HG03025 (cell line): ENCODE measurements around the gene SDK1.
"Not testable (repeated sequence)": the region's sequence is repeated elsewhere in the genome, so short reads cannot be mapped to it uniquely, and the experiment has no call there.

Experiments used
- ATAC-seq: cut with Tn5 transposase; IDR thresholded peaks from one replicate; pipeline ENCODE4 v1.9.1; 2021; ENCODE audit warnings: mild to moderate bottlenecking, moderate library complexity; ENCODE audit not compliant: unreplicated experiment, low FRiP score

SDK1 gene

DNA sequence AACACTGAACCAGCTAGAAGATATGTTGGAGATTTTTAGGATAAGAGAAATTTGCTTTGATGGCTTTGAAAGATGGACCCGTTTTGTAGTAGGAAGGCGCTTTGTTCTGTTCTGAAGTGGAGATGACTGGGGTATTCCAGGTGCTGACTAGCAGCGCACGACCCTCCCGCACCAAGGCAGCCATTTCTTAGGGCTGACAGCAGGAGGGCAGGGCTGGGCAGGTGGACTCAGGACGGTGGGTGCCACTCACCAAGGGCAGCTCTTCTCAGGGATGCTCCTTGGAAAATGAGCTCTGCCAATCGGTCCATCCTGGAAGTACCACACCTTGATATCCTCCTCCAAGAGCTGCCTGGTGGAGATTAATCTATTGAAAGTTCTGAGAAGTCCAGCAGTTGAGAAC is 917.4 kb downstream of the SDK1 start:
- ATAC-seq: no peak

DNA sequence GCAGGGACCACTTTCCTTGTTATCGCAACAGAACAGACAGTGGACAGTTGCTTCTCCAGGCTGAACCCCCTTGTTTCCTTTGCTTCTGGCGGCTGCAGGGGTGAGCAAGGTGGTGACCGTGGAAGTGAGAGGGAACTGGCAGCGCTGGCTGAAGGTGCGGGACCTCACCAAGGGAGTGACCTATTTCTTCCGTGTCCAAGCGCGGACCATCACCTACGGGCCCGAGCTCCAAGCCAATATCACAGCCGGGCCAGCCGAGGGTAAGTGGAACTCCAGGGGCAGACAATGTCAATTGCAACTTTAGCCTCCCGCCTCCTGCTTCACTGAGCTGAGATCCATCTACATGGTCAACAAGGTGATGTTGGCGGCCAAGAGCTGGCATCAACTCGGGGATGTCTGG is 919.0 kb downstream of the SDK1 start:
- ATAC-seq: no peak

DNA sequence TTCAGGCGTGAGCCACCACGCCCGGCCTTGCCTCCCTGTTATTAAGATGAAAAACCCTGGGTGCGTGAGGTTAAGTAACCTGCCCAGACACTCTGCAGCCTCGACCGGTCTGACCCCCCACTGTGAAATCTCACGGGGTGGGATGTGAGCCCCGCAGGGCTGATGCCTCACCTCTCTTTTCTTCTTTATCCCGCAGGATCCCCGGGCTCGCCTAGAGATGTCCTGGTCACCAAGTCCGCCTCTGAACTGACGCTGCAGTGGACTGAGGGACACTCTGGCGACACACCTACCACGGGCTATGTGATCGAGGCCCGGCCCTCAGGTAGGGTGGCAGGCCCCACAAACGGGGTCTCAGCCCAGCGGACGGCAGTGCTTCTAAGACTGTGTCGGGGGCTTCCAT is 920.0 kb downstream of the SDK1 start:
- no peak for ATAC-seq

DNA sequence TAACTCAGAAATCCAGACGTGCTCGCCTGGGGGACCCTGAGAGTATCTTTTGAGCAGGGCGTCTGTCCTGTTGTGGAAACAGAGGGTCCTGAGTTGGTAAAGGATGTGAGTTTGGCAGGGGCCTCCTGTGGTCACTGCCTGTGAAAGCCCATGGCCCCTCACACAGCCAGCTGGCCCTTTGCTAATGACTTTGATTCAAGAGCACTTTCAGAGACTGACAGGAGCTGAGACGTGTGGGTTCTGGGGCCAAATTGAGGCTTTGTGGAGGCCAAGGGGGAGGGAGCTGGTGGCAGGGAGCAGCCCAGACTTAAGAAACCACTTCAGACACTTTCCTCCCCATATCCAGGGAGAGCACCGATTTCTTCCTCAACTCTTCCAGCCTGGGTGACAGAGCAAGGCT is 921.6 kb downstream of the SDK1 start:
- no peak for ATAC-seq

DNA sequence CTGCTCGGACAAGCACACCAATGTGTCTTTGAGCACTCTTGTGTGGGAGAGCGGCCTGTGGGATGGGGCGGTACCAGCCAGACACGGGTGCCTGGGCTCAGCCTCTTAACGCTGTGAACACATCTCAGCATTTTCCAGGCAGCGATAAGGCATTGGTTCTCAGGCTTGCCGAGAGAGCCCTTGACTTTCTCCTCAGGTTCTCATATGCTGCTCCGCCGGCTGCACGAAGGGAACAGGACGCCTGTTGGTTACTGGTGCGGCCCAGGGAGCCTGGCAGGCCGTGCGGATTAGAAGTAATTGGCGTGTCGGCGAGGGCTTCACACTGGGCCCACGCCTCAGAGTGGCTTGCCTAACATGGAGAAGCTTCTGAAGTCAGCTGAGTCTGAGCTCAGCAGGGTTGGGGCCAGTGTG is 924.3 kb downstream of the SDK1 start:
- no peak for ATAC-seq

DNA sequence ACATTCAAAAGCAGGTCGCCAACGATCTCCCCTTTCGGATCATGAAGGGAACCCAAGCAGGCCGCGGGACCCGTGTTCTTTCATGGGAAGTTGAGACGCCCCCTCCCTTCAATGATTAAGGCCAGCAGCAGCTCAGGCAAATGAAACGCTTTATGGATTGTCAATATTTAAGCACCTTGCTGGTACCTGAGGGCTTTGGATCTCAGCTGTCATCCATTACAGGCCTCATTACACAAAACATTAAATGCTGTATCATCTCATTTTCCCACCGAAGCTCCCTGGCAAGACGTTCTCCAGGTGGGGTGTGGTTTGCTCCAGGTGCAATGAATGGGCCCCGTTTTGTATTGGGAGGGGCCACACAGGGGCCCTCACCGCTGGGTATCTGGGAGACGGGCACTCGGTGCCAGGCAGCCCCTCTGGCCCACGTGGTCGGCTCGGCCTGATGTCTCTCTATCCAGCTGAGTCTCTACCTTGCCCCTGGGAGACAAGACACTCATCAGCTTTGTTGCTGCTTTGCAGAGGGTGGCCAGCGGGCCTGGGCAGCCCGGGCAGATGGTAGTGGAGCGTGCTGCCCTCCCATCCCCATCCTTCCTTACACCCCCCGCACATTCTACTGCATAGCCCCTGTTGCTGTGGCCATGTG is 925.0 kb downstream of the SDK1 start:
- ATAC-seq: no peak

DNA sequence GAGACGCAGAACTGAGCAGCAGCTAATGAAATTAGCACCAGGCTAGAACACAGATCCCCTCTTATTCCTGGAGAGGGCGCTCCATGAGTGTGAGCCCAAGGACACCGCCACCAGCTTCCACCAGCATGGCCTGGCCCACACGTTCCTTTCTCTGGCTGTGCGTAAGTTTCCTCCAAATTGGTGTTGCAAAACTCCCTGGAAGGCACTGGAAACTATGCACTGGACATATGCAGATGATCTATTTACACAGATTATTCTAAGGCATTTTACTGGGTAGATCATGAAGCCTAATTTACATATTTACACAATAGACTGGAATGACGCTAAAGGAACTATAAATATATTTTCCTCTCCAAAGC is 925.5 kb downstream of the SDK1 start:
- ATAC-seq: no peak

DNA sequence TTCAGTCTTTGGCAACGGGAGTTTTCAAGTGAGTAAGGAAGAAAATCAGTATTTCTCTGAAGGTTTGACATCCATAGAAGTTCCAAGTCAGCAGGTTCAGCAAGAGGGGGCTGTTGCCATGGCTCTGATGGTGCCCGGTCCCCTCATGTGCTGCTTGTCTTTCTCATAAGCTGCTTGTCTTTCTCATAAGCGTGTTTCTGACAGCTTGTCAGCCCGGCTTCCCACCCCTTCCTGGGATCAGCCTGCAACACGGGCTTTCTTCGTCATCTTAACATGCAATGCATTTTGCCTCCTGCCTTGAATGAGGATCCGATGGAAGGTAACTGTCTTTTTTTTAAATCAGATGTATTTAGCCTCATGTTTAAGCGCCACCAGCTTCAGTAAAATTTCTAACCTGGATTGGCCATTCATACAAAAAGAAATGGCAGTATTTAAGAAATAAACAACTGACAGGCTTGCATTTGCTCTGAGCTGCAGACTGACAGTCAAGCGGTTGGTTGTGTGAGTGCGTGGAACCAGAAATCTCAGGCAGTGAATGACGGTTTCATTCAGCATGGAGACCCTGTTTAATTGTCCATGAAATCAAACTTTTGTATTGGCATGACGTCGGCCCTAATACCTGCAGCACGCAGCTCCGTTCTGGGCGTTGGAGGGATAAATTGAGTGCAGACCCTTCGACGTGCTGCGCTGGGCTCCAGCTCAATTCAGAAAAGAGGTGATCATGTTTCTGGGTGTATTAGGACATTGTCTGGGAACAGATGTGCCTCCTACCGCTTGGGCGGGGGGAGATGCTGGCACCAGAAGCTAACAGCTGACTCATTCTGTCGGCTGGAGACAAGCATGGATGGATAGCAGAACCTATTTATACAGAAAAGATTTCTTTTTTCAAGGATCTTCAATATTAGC is 926.3 kb downstream of the SDK1 start:
- no peak for ATAC-seq

DNA sequence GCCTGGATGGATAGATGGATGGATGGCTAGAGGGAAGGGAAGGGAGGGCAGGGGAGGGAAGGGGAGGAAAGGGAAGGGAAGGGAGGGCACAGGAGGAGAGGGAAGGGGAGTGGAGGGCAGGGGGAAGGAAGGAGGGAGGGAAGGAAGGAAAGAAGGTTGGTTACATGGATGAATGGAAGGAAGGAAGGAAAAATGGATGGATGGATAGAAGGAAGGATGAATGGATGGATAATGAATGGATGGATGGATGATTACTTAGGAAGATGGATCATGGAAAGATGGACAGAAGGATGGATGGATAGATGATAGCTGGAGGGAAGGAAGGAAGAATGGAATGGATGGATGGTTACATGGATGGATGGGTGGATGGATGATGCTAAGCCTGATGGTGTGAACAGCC is 929.3 kb downstream of the SDK1 start:
- no peak for ATAC-seq

DNA sequence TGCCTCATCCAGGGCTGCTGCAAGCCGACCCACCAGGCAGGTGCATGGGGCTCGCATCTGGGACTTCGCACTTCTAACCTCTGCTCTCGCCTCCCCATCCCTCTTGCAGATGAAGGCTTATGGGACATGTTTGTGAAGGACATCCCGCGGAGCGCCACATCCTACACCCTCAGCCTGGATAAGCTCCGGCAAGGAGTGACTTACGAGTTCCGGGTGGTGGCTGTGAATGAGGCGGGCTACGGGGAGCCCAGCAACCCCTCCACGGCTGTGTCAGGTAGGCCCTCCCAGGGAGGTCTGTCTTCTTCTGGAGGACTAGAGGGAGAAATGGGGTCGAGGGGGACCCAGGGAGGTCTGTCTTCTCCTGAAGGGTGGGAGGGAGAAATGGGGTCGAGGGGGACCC is 932.1 kb downstream of the SDK1 start:
- no peak for ATAC-seq

DNA sequence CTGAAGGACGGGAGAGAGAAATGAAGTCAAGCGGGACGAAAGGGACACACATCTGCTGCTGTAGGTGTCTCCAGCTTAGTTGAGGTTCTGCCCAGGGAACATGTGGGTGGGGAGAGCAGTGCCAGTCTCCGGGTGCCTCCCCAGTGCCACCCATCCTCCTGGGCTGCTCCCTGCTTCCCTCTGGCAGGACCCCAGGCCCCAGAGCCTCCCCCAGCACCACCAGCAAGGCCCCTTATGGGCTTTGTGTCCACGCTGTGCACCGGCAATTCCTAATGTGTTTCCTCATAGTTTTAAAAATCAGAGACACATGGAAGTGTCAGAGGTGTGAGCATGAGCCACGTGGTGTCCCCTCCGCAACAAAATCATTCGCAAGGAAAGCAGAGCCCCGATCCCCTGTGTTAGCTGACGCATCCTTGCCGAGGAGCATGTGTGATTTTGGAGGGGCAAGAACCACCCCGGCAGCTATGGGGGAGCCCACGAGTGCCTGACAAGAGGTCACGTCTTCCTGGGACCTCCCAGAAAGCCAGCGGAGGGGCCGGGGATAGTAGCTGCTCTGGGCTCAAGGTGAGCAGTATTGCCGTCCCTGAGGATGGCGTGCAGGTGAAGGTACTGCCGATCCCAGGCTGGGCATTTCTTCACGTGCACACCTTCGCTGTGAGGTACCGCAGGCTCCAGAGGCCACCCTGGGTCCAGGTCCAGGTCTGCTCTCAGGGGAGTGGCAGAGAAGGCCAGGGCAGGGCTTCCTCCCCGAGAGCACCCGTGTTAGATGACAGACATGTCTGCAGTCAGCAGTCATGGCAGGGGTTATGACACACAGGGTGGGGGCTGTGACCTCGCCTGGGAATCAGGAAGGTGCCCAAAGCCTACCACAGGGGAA is 932.8 kb downstream of the SDK1 start:
- ATAC-seq: no peak

DNA sequence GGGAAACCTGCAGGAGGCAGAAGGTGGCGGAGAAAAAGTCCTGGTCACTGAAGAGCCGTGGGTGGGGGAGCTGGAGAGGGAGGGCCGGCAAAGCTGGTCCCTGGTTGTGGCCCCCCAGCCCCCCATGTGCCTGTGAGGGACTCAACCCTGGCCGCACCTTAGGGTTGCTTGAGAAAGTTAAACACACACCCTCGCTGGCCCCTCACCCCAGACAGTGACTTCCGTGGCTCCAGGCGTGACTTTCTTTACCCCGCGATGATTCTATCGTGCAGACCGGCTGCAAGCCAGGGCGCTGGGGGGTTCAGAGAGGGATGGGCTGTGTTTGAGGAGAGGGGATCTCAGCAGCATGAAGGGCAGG is 933.4 kb downstream of the SDK1 start:
- no peak for ATAC-seq

DNA sequence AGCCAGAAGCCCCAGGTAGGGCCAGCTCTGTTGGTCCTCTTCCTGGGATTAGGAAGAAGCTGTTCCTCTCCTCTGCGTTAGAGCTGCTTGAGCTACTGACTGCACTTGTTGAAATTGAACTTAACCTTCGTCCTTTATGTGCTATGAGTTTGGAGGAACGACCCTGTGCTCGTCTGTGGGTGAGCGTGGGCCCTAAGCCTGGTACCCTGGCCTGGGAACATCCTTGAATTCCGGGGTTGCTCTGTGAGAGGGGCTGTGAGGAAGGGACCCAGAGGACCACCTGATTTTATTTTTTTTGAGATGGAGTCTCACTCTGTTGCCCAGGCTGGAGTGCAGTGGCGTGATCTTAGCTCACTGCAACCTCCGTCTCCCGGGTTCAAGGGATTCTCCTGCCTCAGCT is 933.8 kb downstream of the SDK1 start:
- ATAC-seq: no peak

DNA sequence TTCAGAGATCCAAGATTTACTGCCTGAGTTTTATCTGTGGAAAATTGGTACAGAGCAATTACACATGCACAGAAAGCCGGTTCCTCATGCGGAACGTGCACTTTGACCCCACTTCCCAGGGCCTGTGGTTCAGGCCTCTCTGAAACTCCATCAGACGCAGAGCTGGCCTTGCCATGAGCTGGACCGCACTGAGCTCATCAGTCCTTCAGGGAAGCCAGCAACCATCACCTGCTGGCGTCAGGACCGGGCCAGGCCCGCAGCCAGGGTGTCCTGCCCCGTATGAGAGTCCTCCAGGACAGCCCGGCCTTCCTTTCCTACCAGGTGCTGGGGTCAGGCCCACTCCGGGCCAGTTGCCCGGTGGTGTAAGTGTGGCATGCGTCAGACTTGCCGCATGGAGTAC is 934.5 kb downstream of the SDK1 start:
- no peak for ATAC-seq

DNA sequence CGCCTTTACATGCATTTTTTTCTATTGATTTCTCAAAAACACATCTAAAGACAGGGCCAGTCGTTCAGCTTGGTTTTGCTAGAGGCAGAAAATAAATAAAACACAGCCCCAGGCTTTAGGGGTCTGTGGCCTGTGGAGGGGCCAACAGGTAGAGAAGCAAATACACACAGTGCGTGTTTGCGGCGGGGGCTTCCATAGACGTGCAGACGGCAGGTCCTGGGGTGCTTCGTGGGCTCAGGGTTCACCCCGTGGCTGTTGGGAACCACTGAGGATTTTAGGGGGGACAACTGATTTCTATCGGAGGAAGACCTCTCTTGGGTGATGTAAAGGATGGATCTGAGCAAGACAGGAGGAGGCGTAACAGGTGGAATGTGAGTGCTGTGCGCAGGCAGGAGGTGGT is 935.3 kb downstream of the SDK1 start:
- no peak for ATAC-seq

DNA sequence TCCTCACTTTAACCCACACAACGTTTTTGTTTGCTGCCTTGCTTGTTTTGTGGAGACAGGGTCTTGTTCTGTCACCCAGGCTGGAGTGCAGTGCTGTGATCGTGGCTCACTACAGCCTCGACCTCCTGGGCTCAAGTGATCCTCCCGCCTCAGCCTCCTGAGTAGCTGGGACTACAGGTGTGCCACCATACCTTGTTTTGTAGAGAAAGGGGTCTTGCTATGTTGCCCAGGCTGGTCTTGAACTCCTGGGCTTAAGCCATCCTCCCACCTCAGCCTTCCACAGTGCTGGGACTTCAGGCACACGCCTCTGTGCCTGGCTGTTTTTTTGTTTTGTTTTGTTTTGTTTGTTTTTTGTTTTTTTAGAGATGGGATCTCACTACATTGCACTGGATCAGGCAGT is 935.8 kb downstream of the SDK1 start:
- not testable (repeated sequence) for ATAC-seq

DNA sequence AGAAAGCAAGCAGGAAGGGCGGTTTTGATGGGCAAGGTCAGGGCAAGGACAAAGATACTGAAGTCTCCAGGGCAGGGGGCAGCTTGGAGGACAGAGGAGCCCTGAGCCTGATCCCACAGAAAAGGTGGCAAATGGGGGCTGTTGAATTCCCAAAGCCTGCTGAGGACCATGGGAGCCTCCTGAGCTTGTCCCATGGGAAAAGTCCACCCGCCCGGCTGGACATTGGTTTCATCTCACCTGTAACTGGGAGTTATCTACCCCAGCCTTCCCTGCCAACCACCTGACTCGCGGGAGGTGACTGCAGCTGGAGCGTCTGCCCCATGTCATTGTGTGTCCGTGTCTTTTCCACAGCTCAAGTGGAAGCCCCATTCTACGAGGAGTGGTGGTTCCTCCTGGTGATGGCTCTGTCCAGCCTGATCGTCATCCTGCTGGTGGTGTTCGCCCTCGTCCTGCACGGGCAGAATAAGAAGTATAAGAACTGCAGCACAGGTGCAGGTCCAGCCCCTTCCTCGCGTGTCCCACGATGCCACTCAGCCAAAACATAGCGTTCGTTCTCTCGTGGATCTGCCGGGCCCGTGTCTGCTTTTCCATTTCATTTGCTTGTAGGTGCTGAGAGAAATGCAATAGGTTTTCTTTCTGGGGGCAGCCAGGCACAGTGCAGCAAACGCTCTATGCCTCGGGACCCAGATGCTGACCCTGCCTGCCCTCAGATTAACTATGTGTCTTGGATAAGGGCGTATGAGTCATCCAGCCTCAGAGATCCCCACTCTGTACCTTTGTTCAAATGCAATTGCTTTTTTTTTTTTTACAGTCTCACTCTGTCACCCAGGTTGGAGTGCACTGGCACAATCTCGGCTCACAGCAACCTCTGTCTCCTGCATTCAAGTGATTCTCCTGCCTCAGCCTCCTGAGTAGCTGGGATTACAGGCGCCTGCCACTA is 936.5 kb downstream of the SDK1 start:
- no peak for ATAC-seq

DNA sequence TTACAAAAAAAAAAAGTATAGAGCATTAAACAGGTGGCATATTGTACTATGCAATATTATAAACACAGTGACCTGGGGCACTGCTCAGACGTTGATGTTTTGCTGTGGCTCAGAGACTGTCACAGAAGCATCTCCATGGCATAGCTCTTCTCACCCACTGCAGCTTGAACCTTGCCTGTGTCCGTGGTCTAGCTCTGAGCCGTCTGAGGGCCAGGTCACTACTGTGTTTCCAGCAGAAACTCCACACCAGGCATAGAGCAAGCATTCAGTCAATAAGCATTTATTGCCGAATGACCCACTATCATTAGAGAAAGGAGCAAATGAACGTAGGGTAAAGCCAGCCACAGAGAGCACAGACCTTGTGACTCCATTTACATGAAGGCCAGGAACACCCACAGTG is 937.8 kb downstream of the SDK1 start:
- ATAC-seq: no peak

DNA sequence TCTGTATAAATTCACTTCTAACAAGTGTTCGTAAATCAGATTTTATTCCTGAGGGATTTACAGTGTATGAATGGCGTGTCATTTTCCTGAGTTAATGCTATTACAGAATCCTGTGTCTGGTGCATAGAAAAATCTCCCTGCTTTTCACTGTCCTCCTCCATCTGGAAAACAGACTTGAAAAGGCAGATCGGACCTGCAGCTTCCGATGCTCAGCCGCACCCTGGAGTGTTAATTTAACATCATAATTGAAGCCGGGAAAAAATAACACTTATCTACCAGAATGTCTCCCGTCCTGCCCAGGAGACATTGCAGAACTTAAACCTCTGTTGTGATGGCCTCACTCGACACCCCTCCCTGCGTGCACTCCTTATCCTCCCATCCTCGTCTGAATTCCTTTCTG is 939.0 kb downstream of the SDK1 start:
- no peak for ATAC-seq
